IPS DF 4.7 (cell line): ENCODE results near the gene KAT2A.
"Not testable (repeated sequence)": the region's sequence is repeated elsewhere in the genome, so short reads cannot be mapped to it uniquely, and the experiment has no call there.

Experiments
- DNase-seq: peaks from one replicate; pipeline ENCODE4 v3.0.0-alpha.2; 2013; ENCODE audit warnings: low spot score; ENCODE audit errors: extremely low read depth

KAT2A gene

GRCh38 chr17:42120770-42121769 lies at the start of gene KAT2A:
TSS of gene KAT2A (minus strand) at chr17:42121367. CDS start at chr17:42121304, 63 bp downstream.
- no peak for DNase-seq

GRCh38 chr17:42169351-42169750 lies 48.2 kb upstream of the KAT2A start:
- no peak for DNase-seq

DNA sequence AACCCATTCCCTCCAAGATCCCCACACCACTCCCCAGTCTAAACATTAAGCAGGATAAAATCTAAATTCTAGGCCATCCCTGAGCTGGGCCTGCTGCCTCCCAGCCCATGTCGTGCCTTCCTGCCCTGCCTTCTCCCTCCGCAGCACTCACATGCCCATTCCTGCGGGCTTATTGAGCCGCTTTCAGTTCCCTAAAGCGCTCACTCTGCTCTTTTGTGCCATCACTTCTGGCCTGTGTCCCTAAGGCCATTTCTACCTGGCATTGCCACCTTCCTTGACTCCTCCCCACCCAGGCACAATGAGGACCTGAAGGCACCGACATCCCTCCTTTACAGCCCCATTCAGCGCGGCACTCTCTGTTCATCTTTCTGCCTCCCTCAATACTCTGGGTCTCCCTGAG lies 46.6 kb upstream of the KAT2A start:
- DNase-seq: no peak

DNA sequence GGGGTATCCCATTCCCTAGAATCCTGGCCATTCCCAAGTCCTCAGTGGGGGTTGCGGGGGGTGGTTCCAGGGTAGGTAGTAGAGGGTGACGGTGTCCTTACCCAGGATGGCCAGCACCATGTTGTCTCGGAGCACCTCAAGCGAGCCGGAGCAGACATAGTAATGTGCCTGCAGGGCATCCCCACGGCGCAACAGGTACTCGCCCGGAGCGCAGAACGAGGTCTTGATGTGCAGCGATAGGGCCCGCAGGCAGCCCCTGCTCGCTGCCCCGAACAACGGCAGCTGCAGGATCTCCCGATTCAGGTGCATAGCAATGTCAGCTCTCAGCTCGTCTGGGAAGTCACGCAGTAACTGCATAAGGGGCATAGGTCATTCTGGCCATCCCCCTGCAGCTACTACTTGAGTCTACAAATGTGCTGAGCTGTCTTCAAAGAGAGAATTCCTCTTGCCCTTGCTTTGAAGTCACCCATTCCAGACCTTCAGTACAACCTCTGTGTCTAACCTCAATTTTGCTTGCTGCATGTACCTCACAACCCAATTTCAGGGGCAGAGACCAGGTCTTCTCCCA lies 45.1 kb upstream of the KAT2A start:
- no peak for DNase-seq

- DNase-seq: no peak
These were observed 44.6 kb upstream of the KAT2A start for GRCh38 chr17:42165751-42166150.

DNA sequence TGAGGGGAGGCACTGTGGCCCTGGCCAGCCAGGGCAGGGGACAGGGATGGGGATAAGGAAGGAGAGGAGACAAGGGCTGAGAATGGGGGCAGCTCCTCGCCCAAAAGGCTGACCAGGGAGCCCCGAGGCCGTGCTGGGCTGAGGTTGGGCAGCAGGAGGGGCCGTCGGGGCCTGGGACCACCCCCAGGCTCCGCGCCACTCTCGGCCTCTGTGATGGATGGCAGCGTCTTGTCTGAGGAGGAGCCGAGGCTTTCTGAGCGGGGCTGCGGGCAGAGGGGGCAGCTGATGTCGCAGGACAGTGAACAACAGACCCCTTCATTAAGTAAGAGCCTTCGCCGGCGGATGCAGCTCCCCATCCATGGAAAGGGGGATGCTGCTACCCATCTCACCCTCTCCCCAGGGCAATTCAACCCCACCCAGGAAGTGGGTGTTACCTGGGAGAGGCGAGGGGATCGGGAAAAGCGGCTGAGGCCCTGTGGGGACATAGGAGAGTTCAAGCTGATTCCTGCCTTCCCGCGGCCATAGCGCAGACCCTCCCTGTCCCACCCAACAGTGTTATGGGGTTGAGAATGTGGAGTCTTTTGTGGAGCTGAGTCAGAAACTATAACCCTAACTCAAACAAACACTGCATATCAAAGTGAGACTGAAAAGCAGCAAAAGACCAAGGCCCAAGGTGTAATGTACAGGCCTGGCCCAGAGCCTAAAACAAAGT lies 42.7 kb upstream of the KAT2A start:
- DNase-seq: no peak

DNA sequence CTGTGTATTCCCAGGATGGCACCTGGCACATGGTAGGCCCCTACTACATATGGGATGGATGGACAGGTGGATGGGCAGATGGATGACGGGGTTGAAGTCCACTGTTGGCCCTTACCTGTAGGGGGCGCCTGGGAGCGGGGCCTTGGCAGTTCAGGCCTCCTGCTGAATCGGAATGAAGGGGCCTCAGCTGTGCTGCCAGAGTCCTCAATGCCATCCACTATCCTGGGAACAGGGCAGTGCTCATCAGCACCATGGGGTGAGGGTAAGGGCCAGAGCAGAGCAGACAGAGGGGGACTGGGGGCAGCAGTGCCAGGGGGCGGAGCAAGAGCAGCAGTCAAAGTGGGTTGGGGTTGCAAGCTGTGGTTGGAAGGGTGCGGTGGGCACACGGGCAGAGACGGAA lies 41.9 kb upstream of the KAT2A start:
- no peak for DNase-seq

GRCh38 chr17:42160531-42160910 lies 39.4 kb upstream of the KAT2A start:
- no peak for DNase-seq

DNA sequence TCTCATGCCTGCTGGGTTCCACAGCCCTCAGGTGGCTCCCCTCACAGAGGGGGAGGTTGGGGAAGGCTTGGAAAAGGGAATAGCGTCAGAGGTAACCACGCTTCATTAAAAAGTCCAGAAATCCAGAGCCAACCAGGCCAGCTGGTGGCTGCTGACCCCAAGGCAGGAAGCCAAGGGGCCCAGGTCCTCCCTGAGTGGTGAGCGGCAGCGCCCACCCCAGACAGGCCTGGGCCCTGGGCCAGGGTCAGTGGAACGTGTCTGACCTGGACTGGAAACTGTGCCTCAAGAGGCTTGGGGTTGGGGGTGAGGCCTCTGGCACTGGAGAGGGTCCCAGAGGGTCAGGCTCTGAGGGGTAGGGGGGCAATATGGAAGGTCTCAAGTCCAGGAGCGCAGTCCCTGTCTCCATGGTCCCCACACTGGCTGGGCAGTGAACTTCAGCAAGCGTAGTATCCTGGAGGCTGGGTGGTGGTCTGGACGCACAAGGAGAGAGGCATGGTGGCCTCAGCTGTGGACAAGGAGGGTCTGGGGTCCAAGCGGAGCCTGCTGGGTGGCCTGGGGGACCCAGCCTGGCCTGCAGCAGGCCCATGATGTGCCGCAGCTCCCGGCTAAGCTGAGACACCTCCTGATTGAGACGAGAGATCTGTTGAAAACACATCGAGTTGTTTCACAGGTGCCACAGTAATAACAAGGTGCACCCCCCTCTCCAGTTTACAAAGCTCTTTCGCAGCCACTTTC lies 38.8 kb upstream of the KAT2A start:
- no peak for DNase-seq

DNA sequence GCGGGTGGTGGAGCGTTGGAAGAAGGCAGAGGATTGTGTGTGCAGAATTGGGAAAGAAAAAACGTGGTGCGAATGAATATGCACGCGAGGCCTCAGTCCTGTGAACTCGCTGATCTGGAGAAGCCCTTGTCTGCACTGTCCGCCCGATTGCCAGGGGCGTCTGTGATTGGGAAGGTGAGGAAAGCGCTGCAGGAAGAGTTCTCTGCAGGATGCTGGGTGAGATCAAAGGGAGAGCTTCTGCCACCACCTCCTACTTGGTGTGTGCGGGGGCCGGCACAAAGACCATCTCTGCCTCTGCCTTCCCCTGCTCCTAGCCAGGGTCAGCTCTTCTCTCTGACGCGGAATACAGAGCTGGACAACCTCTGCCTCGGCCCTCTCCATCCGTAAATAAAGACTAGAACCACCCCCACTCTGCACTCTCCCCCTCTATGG lies 34.5 kb upstream of the KAT2A start:
- no peak for DNase-seq

GRCh38 chr17:42153919-42154742 lies 33.0 kb upstream of the KAT2A start:
- no peak for DNase-seq

- no peak for DNase-seq
These were observed 25.9 kb upstream of the KAT2A start for GRCh38 chr17:42146911-42147607.

- not testable (repeated sequence) for DNase-seq
These were observed 22.0 kb upstream of the KAT2A start for GRCh38 chr17:42143138-42143537.

DNA sequence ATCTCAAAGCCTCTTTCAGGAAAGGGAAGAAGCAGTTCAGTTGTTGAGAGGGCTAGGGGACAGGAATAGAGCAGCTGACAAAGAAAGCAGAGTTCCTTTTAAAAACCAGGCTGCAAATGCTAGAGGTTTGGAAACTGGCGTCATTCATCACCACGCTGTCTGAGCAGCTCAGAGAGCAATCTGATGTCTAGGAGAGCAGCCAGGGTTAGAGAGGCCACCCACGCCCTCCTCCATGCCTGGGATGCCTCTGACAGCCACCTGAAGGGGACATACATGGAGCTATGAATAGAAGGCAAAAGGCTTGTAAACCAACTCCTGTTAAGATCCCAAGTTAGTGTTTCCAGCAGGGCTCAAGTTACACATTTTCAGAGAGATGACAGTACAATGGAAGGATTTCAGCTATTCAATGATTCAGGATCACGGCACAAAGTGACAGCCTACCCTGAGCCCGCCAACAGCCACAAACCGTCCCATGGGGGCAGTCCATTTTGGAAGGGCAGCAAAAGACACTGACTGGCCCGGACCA lies 21.3 kb upstream of the KAT2A start:
- no peak for DNase-seq

DNA sequence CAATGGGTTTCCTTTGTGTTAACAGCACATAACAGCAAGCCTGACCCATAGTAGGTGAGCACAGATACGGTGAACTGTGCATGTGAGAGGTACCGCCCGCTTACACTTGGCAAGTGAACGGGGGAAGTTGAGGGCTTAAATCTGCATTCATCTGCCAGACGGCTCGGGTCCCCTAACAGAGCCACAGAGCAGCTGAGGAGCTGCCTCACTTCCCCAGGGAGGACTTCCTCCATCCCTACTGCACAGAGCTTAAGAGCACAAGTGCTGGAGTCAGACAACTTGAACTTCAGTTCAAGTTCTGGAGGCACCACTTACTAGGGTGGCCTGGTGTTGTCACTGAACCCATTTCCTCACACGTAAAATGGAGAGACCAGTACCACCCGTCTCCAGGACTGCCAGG lies 20.2 kb upstream of the KAT2A start:
- no peak for DNase-seq

DNA sequence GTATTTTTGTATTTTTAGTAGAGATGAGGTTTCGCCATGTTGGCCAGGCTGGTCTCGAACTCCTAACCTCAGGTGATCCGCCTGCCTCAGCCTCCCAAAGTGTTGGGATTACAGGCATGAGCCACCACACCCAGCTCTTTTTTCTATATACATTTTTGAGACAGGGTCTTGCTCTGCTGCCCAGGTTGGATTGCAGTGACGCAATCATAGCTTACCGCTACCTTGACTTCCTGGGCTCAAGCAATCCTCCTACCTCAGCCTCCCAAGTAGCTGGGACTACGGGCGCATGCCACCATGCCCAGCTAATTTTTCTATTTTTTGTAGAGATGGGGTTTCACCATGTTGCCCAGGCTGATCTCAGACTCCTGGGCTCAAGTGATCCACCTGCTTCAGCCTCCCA lies 19.5 kb upstream of the KAT2A start:
- not testable (repeated sequence) for DNase-seq

GRCh38 chr17:42138749-42139492 lies 17.8 kb upstream of the KAT2A start:
- DNase-seq: no peak

DNA sequence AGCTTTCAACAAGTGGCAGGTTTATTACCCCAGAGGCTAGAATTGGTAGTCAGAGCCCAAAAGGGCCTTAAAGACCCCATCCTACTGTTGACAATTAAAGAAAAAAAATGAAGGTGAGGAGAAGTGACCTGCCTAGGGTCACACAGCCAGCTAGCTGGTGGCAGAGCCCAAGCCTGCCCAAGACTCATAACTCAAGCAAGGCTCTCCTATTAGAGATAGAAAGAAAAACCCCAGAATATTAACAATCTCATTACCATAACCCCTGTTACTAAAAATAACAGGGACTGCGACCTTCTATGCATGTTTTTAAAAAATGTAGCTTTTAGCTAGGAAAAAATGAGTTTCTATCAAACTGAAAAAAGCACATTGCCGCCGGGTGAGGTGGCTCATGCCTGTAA lies 15.5 kb upstream of the KAT2A start:
- DNase-seq: no peak
